OCI-M1 (cell line): ENCODE measurements around the gene TMEM204.
A peak's percentile ranks its signal among the peaks of the same experiment; 100 is the strongest.

ENCODE experiments used
- DNase-seq: peaks from one replicate; lab custom pipeline; 2025; lab: John Stamatoyannopoulos, UW

The TMEM204 gene

GRCh38 chr16:1538804-1539520 is 5.5 kb downstream of the TMEM204 start:
- DNase-seq: peak; percentile 6

GRCh38 chr16:1539720-1540555 is 6.5 kb downstream of the TMEM204 start:
- no peak for DNase-seq

DNA sequence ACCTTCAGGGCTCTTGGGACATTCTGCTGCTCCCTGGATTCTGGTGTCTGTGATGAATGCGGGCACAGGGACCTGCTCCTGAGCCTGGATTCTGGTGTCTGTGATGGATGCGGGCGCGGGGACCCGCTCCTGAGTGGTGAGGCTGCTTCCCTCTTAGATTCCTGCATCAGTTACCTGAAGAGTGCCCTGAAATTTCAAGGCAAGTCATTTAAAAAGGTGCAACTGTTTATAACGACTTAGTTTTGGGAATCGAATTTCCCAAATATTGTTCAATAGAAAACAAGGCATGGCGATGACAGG is 7.0 kb downstream of the TMEM204 start:
- DNase-seq: no peak

GRCh38 chr16:1541293-1542165 is 8.1 kb downstream of the TMEM204 start:
- DNase-seq: no peak

DNA sequence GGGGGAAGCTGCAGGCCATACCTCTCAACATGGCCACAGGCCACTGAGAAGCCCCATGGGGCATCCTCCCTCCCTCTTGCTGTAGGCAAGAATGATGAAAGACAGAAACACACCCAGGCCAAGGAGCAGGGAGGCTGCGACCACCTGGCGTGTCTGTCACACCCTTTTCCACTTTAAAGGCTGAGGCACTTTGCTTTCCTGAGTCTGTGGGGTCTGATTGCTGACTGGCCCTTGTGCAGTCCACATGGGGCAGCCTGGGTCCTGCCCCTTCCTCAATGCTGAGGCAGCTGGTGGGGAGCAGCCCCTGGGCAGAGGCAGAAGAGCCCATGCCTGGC is 8.7 kb downstream of the TMEM204 start:
- no peak for DNase-seq

DNA sequence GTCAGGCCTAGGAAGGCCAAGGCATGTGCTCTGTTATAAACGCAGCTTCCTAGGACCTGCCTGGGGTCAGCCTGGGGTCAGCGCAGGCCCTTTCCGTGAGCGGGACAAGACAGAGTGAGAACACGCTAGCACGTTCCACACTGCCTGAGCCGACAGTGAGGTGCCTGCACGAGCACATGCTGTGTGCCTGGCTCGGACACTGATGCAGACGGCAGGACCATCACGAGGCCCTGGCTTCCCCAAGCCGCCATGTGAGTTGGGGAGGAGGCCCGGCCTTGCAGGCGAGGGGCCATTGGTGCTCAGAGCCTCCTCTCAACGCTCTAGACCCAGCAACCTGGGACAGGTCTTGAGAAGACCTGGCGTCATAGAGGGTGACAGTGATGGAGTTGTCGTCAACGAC is 9.1 kb downstream of the TMEM204 start:
- no peak for DNase-seq

GRCh38 chr16:1543085-1543896 is 9.8 kb downstream of the TMEM204 start:
- peak; percentile 91 for DNase-seq

DNA sequence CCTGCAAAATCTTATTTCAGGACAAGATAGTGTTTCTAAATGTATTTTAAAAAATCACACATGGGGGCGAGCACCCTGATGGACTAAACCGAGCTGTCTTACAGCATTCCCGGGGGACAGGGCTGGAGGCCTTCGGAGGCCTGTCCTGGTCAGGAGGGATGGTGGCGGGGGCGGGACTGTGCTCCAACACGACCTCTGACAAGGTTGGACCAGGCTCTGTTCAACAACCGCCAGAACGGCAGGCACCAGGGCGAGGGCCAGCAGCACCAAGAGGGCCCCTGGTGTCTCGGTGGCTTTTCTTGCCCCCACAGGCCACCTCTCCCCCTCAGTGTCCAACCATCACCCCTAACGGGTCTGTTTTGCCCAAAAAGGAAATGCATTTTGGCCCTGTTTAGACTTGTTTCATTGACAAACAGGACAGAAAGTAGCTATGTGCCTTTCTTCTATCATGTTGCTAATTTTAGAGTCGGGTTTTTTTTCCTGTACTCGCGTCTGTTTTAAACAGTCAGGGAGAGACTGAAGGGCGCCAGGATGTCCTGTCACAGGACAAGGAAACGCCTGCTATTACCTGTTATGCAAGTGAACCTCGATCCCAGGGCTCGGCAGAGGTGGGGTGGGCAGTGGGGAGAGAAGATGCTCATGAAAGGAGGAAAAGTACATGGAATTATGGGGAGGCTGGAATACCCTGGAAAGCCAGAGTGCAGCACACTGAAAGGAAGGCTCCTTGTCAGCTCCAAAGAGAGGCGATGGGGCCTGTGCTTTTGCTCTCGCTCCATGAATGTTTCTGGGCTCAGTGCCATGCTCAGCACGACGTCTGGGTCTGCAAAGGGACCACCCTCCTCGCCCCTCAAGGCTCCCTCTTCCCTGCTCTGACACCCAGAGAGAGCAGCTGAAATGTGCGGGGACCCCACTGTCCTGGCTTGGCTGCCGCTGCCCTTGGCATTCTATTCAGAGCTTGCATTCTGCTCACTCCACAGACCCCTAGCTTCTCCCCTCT is 11.9 kb downstream of the TMEM204 start:
- DNase-seq: no peak

- DNase-seq: no peak
Measured at GRCh38 chr16:1546430-1546829, 13.0 kb downstream of the TMEM204 start.

DNA sequence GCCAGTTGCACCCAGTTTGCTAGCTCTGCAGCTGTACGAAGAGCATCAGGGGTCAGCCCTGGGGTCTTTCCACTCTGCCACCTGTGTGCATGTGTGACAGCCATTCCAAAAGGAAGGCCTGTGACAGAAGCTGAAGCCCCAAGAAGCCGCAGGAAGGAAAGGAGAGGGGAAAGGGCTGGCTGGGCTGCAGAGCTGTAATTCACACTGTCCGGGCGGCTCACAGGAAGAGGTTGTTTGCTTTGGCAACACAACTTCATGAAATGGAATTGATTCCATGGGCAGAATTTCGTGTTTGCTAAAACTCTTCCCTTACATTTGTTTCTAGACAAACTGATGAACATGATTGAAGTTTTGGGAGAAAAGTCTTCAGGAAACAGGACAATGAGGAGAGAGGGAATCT is 14.8 kb downstream of the TMEM204 start:
- no peak for DNase-seq

DNA sequence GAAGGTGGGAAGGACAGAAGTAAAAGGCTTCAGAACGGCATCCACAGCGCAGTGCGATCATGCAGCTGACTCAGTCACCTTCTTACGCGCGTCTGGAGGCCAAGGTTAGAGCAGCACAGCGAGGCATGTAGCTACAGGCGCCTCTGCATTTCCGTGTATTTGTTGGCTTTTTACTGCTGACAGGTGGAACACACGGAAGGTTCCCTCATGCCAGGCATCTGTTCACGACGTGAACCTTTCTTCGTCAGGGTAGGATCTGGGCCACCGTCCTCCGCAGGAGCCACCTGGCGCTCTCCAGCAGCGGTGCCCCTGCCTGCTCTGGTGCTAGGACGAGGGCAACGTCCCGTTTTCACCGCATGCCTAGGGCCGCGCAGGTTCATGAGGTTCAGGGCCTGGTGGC is 15.3 kb downstream of the TMEM204 start:
- no peak for DNase-seq

DNA sequence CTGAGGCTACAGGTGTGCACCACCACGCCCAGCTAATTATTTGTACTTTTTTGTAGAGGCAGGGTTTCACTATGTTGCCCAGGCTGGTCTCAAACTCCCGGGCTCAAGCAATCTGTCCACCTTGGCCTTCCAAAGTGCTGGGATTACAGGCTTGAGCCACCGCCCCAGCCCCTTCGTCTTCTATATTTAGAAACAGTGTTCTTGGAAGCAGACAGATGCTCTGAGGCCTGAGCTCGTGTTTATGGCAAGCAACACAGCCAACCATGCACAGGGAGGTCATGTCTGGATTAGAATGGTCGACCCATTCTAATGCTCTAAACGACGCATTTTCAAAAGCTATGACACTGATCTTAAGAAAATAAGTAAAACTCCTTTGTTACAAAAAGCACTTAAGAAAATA is 16.6 kb downstream of the TMEM204 start:
- DNase-seq: no peak

DNA sequence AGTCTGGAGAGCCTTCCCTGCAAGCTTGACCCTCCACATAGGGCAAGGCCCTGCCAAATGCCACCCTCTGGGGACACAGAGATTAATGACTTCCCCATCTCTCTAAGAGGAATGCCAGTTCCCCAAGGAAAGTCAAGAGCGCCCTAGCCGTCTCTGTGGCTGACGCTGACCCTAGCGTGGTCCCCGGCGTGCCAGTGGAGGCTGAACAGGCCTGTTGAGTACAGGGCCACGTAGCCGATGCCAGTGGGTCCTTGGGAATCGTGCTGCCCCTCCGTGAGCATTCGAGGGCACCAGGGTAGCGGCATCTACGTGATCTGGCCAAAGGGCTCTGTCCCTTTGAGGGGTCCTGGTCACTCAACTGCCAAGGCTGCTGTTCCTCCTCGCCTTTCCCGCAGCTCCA is 17.2 kb downstream of the TMEM204 start:
- no peak for DNase-seq

GRCh38 chr16:1551166-1551565 is 17.7 kb downstream of the TMEM204 start:
- DNase-seq: no peak

- no peak for DNase-seq
Measured at GRCh38 chr16:1552129-1552528, 18.7 kb downstream of the TMEM204 start.

GRCh38 chr16:1553946-1554825 is 20.7 kb downstream of the TMEM204 start:
- DNase-seq: no peak

GRCh38 chr16:1554826-1555445 is 21.5 kb downstream of the TMEM204 start:
- DNase-seq: no peak

DNA sequence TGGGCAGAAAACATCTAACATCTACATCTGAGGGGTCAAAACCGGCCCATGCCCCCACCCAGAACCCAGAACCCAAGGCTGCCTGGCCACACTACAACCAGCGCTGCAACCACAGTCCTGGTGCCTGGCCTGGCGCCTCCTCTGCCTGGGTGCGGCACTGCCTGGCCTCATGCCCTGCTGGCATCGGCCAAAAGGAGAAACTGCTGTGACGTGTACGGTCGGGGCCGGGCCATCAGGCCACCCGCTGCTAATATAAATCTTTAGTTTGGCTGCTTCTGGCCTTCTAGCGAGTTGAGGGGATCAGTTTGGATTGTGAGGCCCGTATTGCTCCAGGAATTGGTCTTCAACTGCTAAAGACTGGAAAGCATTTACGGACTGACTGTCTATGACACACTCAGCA is 22.8 kb downstream of the TMEM204 start:
- no peak for DNase-seq

GRCh38 chr16:1557074-1557473 is 23.6 kb downstream of the TMEM204 start:
- no peak for DNase-seq
